ENCODE measurements around the gene DGKB.

The DGKB gene

GRCh38 chr7:14760730-14761478 lies 141.6 kb downstream of the DGKB start:
- no peak for DNase-seq
- no peak overlapping the region for H4K91ac ChIP-seq (ENCODE audit: low read length)
- H3K27ac ChIP-seq (ENCODE audit: low read length, poor library complexity, severe bottlenecking): no peak overlapping the region
- no peak overlapping the region for H4K8ac ChIP-seq (ENCODE audit: low read length)
- H3K9ac ChIP-seq (ENCODE audit: low read length): peak overlapping the region; percentile 56
- no peaks in the 10 kb centered on the region for H3K36me3 ChIP-seq (ENCODE audit: control insufficient read depth in 1 of 2, insufficient read depth in 2 of 2, low read depth in 1 of 2, low read length in 2 of 2)
- H2BK120ac ChIP-seq (ENCODE audit: low read depth, low read length): no peak overlapping the region
- H3K79me1 ChIP-seq (replicated peaks; ENCODE audit: low read length, poor library complexity, severe bottlenecking): no peaks in the 10 kb centered on the region
- no peaks in the 10 kb centered on the region for H3K4me1 ChIP-seq (ENCODE audit: control insufficient read depth, insufficient read depth, low read depth, low read length)
- WGBS: 97% methylated on average over 2 of the region's 3 CpGs
- peaks cover 4% of the 10 kb centered on the region for H3K9me3 ChIP-seq (ENCODE audit: control insufficient read depth, low read length)
- no peak overlapping the region for H2AK5ac ChIP-seq (ENCODE audit: low read length, severe bottlenecking)
- H2BK5ac ChIP-seq (ENCODE audit: low read depth, low read length, poor library complexity, severe bottlenecking): no peak overlapping the region
- H2BK12ac ChIP-seq (ENCODE audit: low read length in 2 of 2): no peak overlapping the region
- no peak overlapping the region for H2BK15ac ChIP-seq (ENCODE audit: low read depth, poor library complexity, severe bottlenecking)
- H3K4me2 ChIP-seq (ENCODE audit: low read length, poor library complexity, severe bottlenecking): no peak overlapping the region
- no peak overlapping the region for H3K23ac ChIP-seq (ENCODE audit: low read length in 2 of 2)
- H3K14ac ChIP-seq (ENCODE audit: low read length in 2 of 2): no peak overlapping the region
- H2AFZ ChIP-seq (ENCODE audit: low read depth, low read length): no peak overlapping the region
- H3K18ac ChIP-seq (ENCODE audit: low read depth in 1 of 2, low read length in 2 of 2): no peak overlapping the region
- H3K27me3 ChIP-seq (ENCODE audit: control insufficient read depth in 1 of 2, insufficient read depth in 1 of 2, low read length in 2 of 2): no peaks in the 10 kb centered on the region
- no peak overlapping the region for H3K4ac ChIP-seq (ENCODE audit: low read depth in 1 of 2, low read length in 2 of 2)
- no peak overlapping the region for H3K4me3 ChIP-seq (ENCODE audit: insufficient read depth in 1 of 2, low read depth in 1 of 2, low read length in 2 of 2)

DNA sequence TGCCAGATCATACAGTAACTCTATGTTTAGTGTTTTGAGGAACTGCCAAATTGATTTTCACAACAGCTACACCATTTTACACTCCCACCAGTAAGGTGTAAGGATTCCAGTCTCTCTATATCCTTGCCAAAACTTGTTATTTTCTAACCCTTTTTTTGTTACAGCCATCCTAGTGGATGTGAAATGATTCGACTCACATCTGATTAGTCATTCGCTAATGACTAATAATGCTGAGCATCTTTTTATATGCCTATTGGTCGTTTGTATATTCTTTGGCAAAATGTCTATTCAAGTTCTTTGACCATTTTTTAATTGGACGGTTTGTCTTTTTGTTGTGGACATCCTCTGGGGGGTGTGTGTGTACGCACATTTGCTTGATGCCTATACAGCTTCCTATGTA lies 142.8 kb downstream of the DGKB start:
- 92% methylated on average over 4 of the region's 5 CpGs for WGBS
- no peak overlapping the region for H4K91ac ChIP-seq (ENCODE audit: low read length)
- H3K14ac ChIP-seq (ENCODE audit: low read length in 2 of 2): no peak overlapping the region
- no peak overlapping the region for H3K18ac ChIP-seq (ENCODE audit: low read depth in 1 of 2, low read length in 2 of 2)
- H3K4me3 ChIP-seq (ENCODE audit: insufficient read depth in 1 of 2, low read depth in 1 of 2, low read length in 2 of 2): no peak overlapping the region
- H3K27me3 ChIP-seq (ENCODE audit: control insufficient read depth in 1 of 2, insufficient read depth in 1 of 2, low read length in 2 of 2): no peaks in the 10 kb centered on the region
- no peak for DNase-seq
- H3K27ac ChIP-seq (ENCODE audit: low read length, poor library complexity, severe bottlenecking): no peak overlapping the region
- no peak overlapping the region for H3K4me2 ChIP-seq (ENCODE audit: low read length, poor library complexity, severe bottlenecking)
- no peak overlapping the region for H2BK12ac ChIP-seq (ENCODE audit: low read length in 2 of 2)
- peaks cover 4% of the 10 kb centered on the region for H3K9me3 ChIP-seq (ENCODE audit: control insufficient read depth, low read length)
- H2AFZ ChIP-seq (ENCODE audit: low read depth, low read length): no peak overlapping the region
- H3K23ac ChIP-seq (ENCODE audit: low read length in 2 of 2): no peak overlapping the region
- no peak overlapping the region for H3K4ac ChIP-seq (ENCODE audit: low read depth in 1 of 2, low read length in 2 of 2)
- no peak overlapping the region for H2BK15ac ChIP-seq (ENCODE audit: low read depth, poor library complexity, severe bottlenecking)
- no peaks in the 10 kb centered on the region for H3K79me1 ChIP-seq (replicated peaks; ENCODE audit: low read length, poor library complexity, severe bottlenecking)
- H3K9ac ChIP-seq (ENCODE audit: low read length): no peak overlapping the region
- H2AK5ac ChIP-seq (ENCODE audit: low read length, severe bottlenecking): no peak overlapping the region
- H3K4me1 ChIP-seq (ENCODE audit: control insufficient read depth, insufficient read depth, low read depth, low read length): no peaks in the 10 kb centered on the region
- H2BK5ac ChIP-seq (ENCODE audit: low read depth, low read length, poor library complexity, severe bottlenecking): no peak overlapping the region
- H2BK120ac ChIP-seq (ENCODE audit: low read depth, low read length): no peak overlapping the region
- no peaks in the 10 kb centered on the region for H3K36me3 ChIP-seq (ENCODE audit: control insufficient read depth in 1 of 2, insufficient read depth in 2 of 2, low read depth in 1 of 2, low read length in 2 of 2)
- no peak overlapping the region for H4K8ac ChIP-seq (ENCODE audit: low read length)

DNA sequence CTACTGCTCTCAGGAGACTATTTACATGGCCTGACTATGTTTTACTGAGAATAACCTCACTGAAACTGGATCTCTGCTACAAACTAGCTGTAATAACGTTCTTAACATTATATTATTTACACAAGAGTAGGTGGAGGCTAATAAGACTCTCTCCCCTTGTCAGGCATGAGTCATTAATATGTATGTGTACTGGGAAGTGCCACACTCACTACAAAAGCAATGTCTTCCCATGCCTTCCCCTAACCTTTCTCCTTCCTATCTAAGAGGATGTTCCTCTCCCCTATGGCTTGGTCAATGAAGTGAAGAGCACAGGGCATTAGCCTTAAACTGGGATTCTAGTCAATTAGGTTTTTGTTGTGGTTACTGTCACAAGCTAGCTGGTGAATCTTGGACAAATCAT lies 147.9 kb downstream of the DGKB start:
- Histone ChIP-seq H2BK15ac (ENCODE audit: low read depth, poor library complexity, severe bottlenecking) (no peak overlapping the region), H3K4me3 (ENCODE audit: insufficient read depth in 1 of 2, low read depth in 1 of 2, low read length in 2 of 2) (no peak overlapping the region), H3K9ac (ENCODE audit: low read length) (no peak overlapping the region), H3K4me1 (ENCODE audit: control insufficient read depth, insufficient read depth, low read depth, low read length) (no peaks in the 10 kb centered on the region), H3K9me3 (ENCODE audit: control insufficient read depth, low read length) (peaks cover 4% of the 10 kb centered on the region), H3K4me2 (ENCODE audit: low read length, poor library complexity, severe bottlenecking) (no peak overlapping the region), H2BK5ac (ENCODE audit: low read depth, low read length, poor library complexity, severe bottlenecking) (no peak overlapping the region), H2BK120ac (ENCODE audit: low read depth, low read length) (no peak overlapping the region), H3K27me3 (ENCODE audit: control insufficient read depth in 1 of 2, insufficient read depth in 1 of 2, low read length in 2 of 2) (no peaks in the 10 kb centered on the region), H2AFZ (ENCODE audit: low read depth, low read length) (no peak overlapping the region), H3K23ac (ENCODE audit: low read length in 2 of 2) (no peak overlapping the region), H3K14ac (ENCODE audit: low read length in 2 of 2) (no peak overlapping the region), H2BK12ac (ENCODE audit: low read length in 2 of 2) (no peak overlapping the region), H3K27ac (ENCODE audit: low read length, poor library complexity, severe bottlenecking) (no peak overlapping the region), H3K79me1 (replicated peaks; ENCODE audit: low read length, poor library complexity, severe bottlenecking) (no peaks in the 10 kb centered on the region), H4K8ac (ENCODE audit: low read length) (no peak overlapping the region), H3K4ac (ENCODE audit: low read depth in 1 of 2, low read length in 2 of 2) (no peak overlapping the region), H2AK5ac (ENCODE audit: low read length, severe bottlenecking) (no peak overlapping the region), H3K36me3 (ENCODE audit: control insufficient read depth in 1 of 2, insufficient read depth in 2 of 2, low read depth in 1 of 2, low read length in 2 of 2) (no peaks in the 10 kb centered on the region), H4K91ac (ENCODE audit: low read length) (no peak overlapping the region), H3K18ac (ENCODE audit: low read depth in 1 of 2, low read length in 2 of 2) (no peak overlapping the region)
- peak; percentile 47 for DNase-seq
- WGBS: no CpG with 5 or more reads among the region's 1 CpG

DNA sequence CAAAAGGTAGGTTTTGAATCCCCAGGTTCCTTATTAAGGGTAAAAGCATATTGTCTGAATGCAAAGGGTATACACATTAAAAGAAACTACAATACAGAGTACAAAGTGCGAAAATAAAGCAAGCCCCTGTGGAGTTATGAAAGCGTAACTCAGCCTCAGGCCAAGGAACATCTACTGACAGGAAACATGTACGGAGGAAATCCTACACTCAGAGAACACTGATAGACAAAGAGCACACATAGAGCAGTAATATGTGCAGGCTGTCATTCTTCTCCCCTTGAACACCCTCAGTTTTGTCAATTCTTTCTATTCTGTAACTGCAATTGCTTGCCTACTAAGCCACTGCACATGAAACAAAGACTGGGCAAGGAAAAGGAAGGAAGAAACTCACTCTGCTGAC lies 150.2 kb downstream of the DGKB start:
- DNase-seq: no peak
- Histone ChIP-seq H3K4me3 (ENCODE audit: insufficient read depth in 1 of 2, low read depth in 1 of 2, low read length in 2 of 2) (no peak overlapping the region), H3K27me3 (ENCODE audit: control insufficient read depth in 1 of 2, insufficient read depth in 1 of 2, low read length in 2 of 2) (no peaks in the 10 kb centered on the region), H3K27ac (ENCODE audit: low read length, poor library complexity, severe bottlenecking) (no peak overlapping the region), H3K4me2 (ENCODE audit: low read length, poor library complexity, severe bottlenecking) (no peak overlapping the region), H4K91ac (ENCODE audit: low read length) (no peak overlapping the region), H3K18ac (ENCODE audit: low read depth in 1 of 2, low read length in 2 of 2) (no peak overlapping the region), H2AK5ac (ENCODE audit: low read length, severe bottlenecking) (no peak overlapping the region), H3K36me3 (ENCODE audit: control insufficient read depth in 1 of 2, insufficient read depth in 2 of 2, low read depth in 1 of 2, low read length in 2 of 2) (no peaks in the 10 kb centered on the region), H3K4ac (ENCODE audit: low read depth in 1 of 2, low read length in 2 of 2) (no peak overlapping the region), H2BK15ac (ENCODE audit: low read depth, poor library complexity, severe bottlenecking) (no peak overlapping the region), H3K14ac (ENCODE audit: low read length in 2 of 2) (no peak overlapping the region), H4K8ac (ENCODE audit: low read length) (no peak overlapping the region), H2BK120ac (ENCODE audit: low read depth, low read length) (no peak overlapping the region), H3K79me1 (replicated peaks; ENCODE audit: low read length, poor library complexity, severe bottlenecking) (no peaks in the 10 kb centered on the region), H3K4me1 (ENCODE audit: control insufficient read depth, insufficient read depth, low read depth, low read length) (no peaks in the 10 kb centered on the region), H3K23ac (ENCODE audit: low read length in 2 of 2) (no peak overlapping the region), H3K9ac (ENCODE audit: low read length) (no peak overlapping the region), H2BK5ac (ENCODE audit: low read depth, low read length, poor library complexity, severe bottlenecking) (no peak overlapping the region), H2BK12ac (ENCODE audit: low read length in 2 of 2) (no peak overlapping the region), H2AFZ (ENCODE audit: low read depth, low read length) (no peak overlapping the region), H3K9me3 (ENCODE audit: control insufficient read depth, low read length) (no peaks in the 10 kb centered on the region)
- WGBS: 91% methylated on average over 3 of the region's 3 CpGs
